Lower leg skin (tissue), 4 donors: Measurements from ENCODE around the gene NBEA. TPM values are rescaled to one million over a fixed set of nuclear protein-coding genes. Genes with fewer than 3 reads are reported as not detected.

Source experiments
- DNase-seq, 2 donors: peaks; one replicate each; pipeline ENCODE4 v3.0.0-alpha.2; 2019; ENCODE audit warnings: low spot score in 2 of 2
- H3K4me3 ChIP-seq: fragments of 200-600 bp; sonication (generic); 2 replicates; pipeline ENCODE4 v1.5.1; 2017; ENCODE audit warnings: mild to moderate bottlenecking, low read depth; ENCODE audit not compliant: poor library complexity, severe bottlenecking
- POLR2A ChIP-seq, 2 donors: fragments of 450-650 bp; IDR thresholded peaks; one replicate each; pipeline ENCODE4 v1.6.1; 2016 to 2017; ENCODE audit warnings: antibody characterized with exemption in 2 of 2, mild to moderate bottlenecking in 1 of 2, moderate library complexity in 1 of 2
- WGBS, 2 donors: methylation state at CpG; one replicate each; pipeline ENCODE4 v1.1.5; 2018; 5-methylcytosine and 5-hydroxymethylcytosine counted together
- intact Hi-C: fragments of 100-400 bp; cut with DNase I; formaldehyde crosslinking; loops from one replicate; pipeline ENCODE4 v1.15.0; 2023; ENCODE audit warnings: low total_unique reads
- total RNA-seq, 4 donors: library from RNA; depleted of rRNA; stranded (reverse); fragments of >200 nt; gene quantifications; one replicate each; pipeline ENCODE4 v1.1.0, GENCODE V29; 2016
- TF ChIP-seq, protein P1 (sequence below), 3 donors: fragments of 450-650 bp; IDR thresholded peaks; one replicate each; pipeline ENCODE4 v1.5.1; 2016; ENCODE audit warnings: antibody characterized with exemption in 3 of 3, mild to moderate bottlenecking in 3 of 3, moderate library complexity in 2 of 3

Gene NBEA
- total RNA-seq, 4 donors from 2014 or later, result 1.5 to 4.5 (median 3.7) TPM

DNA sequence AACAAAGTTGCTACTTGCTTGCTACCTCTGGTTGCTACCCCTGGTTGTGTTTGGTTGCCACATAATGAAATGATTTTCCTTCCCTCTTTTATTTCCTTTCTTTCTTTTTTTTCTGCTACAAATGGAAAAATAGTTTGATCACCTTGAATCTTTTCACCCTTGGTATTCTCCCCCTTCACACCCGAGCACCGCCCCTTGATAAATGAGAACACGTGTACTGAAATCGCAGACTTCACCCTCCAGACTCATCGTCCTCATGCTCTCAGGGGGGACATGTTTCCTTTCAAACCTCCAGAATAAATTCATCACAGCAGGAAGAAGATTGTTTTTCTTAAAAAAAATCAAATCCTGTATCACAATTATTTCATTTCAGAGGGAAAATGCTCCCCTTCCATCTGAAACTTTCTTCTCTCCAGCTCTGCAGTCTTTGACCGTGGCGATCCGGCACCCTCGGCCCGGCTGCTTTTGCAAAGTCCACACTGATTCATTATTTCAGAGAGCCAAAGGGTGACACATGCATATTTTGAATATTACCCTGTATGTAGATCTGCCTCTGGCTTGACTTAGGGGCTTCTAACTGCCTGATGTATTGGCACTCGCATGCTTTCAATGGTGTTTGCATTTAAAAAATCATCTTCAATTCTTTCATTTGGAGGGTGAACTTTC lies 757.0 kb downstream of the NBEA start:
- DNase-seq, result no peak
- H3K4me3 ChIP-seq, result no peak overlapping the region
- TF ChIP-seq POLR2A (IDR thresholded peaks at IDR 0.05), result no peak
- TF ChIP-seq, protein P1, sequence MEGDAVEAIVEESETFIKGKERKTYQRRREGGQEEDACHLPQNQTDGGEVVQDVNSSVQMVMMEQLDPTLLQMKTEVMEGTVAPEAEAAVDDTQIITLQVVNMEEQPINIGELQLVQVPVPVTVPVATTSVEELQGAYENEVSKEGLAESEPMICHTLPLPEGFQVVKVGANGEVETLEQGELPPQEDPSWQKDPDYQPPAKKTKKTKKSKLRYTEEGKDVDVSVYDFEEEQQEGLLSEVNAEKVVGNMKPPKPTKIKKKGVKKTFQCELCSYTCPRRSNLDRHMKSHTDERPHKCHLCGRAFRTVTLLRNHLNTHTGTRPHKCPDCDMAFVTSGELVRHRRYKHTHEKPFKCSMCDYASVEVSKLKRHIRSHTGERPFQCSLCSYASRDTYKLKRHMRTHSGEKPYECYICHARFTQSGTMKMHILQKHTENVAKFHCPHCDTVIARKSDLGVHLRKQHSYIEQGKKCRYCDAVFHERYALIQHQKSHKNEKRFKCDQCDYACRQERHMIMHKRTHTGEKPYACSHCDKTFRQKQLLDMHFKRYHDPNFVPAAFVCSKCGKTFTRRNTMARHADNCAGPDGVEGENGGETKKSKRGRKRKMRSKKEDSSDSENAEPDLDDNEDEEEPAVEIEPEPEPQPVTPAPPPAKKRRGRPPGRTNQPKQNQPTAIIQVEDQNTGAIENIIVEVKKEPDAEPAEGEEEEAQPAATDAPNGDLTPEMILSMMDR (IDR thresholded peaks at IDR 0.05), result no peak
- intact Hi-C loops, result no loop called here
- 66 to 67% methylated on average over 11 of the region's 11 CpGs for whole genome bisulfite sequencing, 2 donors

DNA sequence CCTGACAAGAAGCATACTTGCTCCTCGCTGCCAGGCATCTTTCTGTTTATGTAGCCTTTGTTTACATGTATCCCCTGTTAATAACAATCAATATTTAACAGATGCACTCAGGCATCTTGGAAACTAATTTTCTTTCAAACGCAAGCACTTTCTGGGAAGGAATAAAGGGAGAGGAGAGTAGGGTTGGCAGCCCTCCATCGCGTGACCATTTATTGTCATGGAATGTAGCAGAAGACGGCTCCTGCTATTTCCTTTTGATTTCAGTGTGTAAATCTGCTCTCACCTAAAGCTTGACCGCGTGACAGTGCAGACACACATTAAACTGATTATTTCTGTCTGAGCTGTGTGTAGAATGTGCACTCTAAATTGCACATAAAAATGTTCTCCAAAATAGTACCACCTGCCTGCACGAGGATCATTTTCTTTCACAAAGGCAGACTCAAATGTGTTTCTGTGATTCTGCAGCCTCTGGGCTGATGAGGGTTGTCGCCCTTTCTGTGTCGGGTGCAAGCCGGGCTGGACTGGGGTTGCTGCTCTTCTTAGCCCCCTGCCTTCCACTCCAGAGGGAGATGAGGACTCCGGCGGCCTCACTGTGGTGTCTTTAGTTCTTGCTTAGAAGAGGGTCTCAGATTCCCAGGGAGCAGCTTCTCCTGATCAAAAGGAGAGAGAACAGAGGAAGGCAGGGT lies 757.9 kb downstream of the NBEA start:
- peak in 1 of 2 donors; percentile 90 for DNase-seq
- intact Hi-C loops, result no loop called here
- TF ChIP-seq POLR2A (IDR thresholded peaks at IDR 0.05), result no peak
- TF ChIP-seq, protein P1 (IDR thresholded peaks at IDR 0.05), result no peak
- no peak overlapping the region for H3K4me3 ChIP-seq
- WGBS, 2 donors, result 47 to 48% methylated on average over 13 of the region's 13 CpGs

DNA sequence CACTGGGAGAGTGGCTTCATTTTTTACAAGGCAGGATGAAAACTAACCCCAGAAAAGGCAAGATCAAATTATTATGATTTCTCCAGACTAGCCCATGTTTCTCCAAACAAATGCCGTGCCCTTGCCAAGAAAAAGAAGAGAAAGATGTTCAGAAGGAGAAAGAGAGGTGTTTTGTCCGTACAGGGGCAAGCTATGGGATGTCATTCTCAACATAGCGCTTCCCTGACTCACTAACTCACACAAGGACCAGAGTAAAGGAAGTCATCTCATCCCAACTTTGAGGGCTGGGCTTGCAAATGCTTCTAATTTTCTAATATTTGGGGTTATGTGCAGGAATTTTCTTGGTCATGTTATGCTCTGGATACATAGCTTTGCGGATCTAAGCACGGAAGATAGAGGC lies 758.6 kb downstream of the NBEA start:
- TF ChIP-seq, protein P1 (IDR thresholded peaks at IDR 0.05), result no peak
- no peak for TF ChIP-seq POLR2A (IDR thresholded peaks at IDR 0.05)
- DNase-seq, result no peak
- H3K4me3 ChIP-seq, result no peak overlapping the region
- WGBS, 2 donors, result 76 to 81% methylated on average over 5 of the region's 5 CpGs
- intact Hi-C loops, result no loop called here

DNA sequence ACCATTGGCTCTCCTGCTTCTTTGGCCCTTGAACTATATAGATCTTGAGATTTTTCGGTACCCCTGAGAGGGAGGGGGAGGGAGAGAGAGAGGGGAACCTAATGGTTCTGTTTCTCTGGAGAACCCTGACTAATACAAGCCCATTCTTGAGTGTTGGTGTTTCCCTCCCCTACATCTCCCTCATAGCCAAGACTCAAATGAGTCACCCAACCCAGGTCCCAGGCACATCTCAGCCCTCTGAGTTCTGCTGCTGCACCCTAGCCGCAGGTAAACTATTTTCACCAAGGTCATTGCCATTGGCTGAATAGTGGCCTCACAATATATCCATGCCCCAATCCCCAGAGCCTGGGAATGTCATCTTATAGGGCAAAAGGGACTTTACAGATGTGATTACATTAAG lies 760.2 kb downstream of the NBEA start:
- intact Hi-C loops, result no loop called here
- WGBS, 2 donors, result 98% methylated on average over 2 of the region's 2 CpGs

DNA sequence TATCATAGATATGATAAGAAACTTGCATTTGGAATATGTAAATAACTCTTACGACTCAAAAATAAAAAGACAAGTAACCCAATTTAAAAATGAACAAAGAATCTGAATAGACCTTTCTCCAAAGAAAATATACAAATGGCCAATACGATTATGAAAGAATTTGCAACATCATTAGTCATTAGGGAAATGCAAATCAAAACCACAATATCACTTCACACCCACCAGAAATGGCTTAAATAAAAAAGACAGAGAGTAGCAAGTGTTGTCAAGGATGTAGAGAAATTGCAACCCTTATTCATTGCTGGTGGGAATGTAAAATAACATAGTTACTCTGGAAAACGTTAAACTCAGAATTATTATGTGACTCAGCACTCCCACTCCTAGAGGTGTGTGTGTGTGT lies 761.0 kb downstream of the NBEA start:
- WGBS, 2 donors, result 53 to 66% methylated on average over 3 of the region's 3 CpGs
- DNase-seq, result no peak
- no peak for TF ChIP-seq POLR2A (IDR thresholded peaks at IDR 0.05)
- TF ChIP-seq, protein P1 (IDR thresholded peaks at IDR 0.05), result no peak
- H3K4me3 ChIP-seq, result no peak overlapping the region
- intact Hi-C loops, result no loop called here

More for the DNA sequence above, 760.2 kb downstream of the NBEA start:
- TF ChIP-seq, protein P1 (IDR thresholded peaks at IDR 0.05), result no peak
- TF ChIP-seq POLR2A (IDR thresholded peaks at IDR 0.05), result no peak
- no peak for DNase-seq
- H3K4me3 ChIP-seq, result no peak overlapping the region
